Neural progenitor cell (in vitro differentiated cells): ENCODE measurements around the gene KPNB1. TPM values are rescaled to one million over a fixed set of nuclear protein-coding genes. Genes with fewer than 3 reads are reported as not detected.

Experiments used
- DNase-seq: peaks from one replicate; pipeline ENCODE4 v3.0.0-alpha.2; 2016; ENCODE audit warnings: low spot score
- H2AFZ ChIP-seq: fragments of 200-600 bp; sonication (generic); replicated peaks from 2 replicates; pipeline ENCODE4 v1.6.1; 2016; ENCODE audit warnings: antibody characterized with exemption
- H3F3A ChIP-seq: fragments of 200-600 bp; sonication (generic); 2 replicates; pipeline ENCODE4 v1.6.1; 2016; ENCODE audit warnings: antibody characterized with exemption, low read depth
- H3K27ac ChIP-seq: fragments of 200-600 bp; sonication (generic); 2 replicates; pipeline ENCODE4 v1.5.1; 2016; ENCODE audit warnings: mild to moderate bottlenecking
- H3K27me3 ChIP-seq: fragments of 200-600 bp; sonication (generic); 2 replicates; pipeline ENCODE4 v1.6.1; 2016; ENCODE audit warnings: mild to moderate bottlenecking, moderate library complexity
- H3K36me3 ChIP-seq: fragments of 200-600 bp; sonication (generic); 2 replicates; pipeline ENCODE4 v1.5.1; 2016
- H3K4me1 ChIP-seq: fragments of 200-600 bp; sonication (generic); 2 replicates; pipeline ENCODE4 v1.6.1; 2016; ENCODE audit warnings: mixed run types
- H3K4me2 ChIP-seq: fragments of 200-600 bp; sonication (generic); 2 replicates; pipeline ENCODE4 v1.6.1; 2016
- H3K4me3 ChIP-seq: fragments of 200-600 bp; sonication (generic); 2 replicates; pipeline ENCODE4 v1.5.1; 2016
- H3K79me2 ChIP-seq: fragments of 200-600 bp; sonication (generic); 2 replicates; pipeline ENCODE4 v1.6.1; 2016; ENCODE audit warnings: low read depth
- H3K9ac ChIP-seq: fragments of 200-600 bp; sonication (generic); 2 replicates; pipeline ENCODE4 v1.6.1; 2016
- H3K9me3 ChIP-seq: fragments of 200-600 bp; sonication (generic); 2 replicates; pipeline ENCODE4 v1.5.1; 2016; ENCODE audit warnings: low read depth
- H4K20me1 ChIP-seq: fragments of 200-600 bp; sonication (generic); 2 replicates; pipeline ENCODE4 v1.6.1; 2016; ENCODE audit warnings: low read depth
- H3K27ac Mint-ChIP-seq: 3 replicates; pipeline ENCODE4 v1.8.0; 2021; ENCODE audit warnings: mixed read lengths
- H3K27me3 Mint-ChIP-seq: 2 replicates; pipeline ENCODE4 v1.8.0; 2022; ENCODE audit warnings: low read depth, mild to moderate bottlenecking, inconsistent platforms, moderate library complexity, mixed read lengths; ENCODE audit not compliant: insufficient read depth
- H3K36me3 Mint-ChIP-seq: 3 replicates; pipeline ENCODE4 v1.8.0; 2021; ENCODE audit warnings: mixed read lengths
- H3K4me1 Mint-ChIP-seq: 3 replicates; pipeline ENCODE4 v1.8.0; 2021; ENCODE audit warnings: mixed read lengths
- H3K4me3 Mint-ChIP-seq: 3 replicates; pipeline ENCODE4 v1.8.0; 2021; ENCODE audit warnings: mild to moderate bottlenecking, moderate library complexity, mixed read lengths
- H3K9me3 Mint-ChIP-seq: 3 replicates; pipeline ENCODE4 v1.8.0; 2020; ENCODE audit warnings: mixed read lengths
- EZH2 ChIP-seq: fragments of 200-600 bp; sonication (generic); IDR thresholded peaks from 2 replicates; pipeline ENCODE4 v1.6.1; 2017; ENCODE audit warnings: antibody characterized with exemption, mild to moderate bottlenecking, moderate library complexity
- EZH2phosphoT487 ChIP-seq: fragments of 200-600 bp; sonication (generic); IDR thresholded peaks from 2 replicates; pipeline ENCODE4 v1.6.1; 2017; ENCODE audit warnings: antibody characterized with exemption
- total RNA-seq: library from RNA; depleted of rRNA; stranded (reverse); fragments of >200 nt; gene quantifications from 2 replicates; pipeline ENCODE4 v1.2.3, GENCODE V29; 2015; ENCODE audit warnings: low replicate concordance
- TF ChIP-seq, protein P1 (sequence below): fragments of 200-600 bp; sonication (generic); IDR thresholded peaks from 2 replicates; pipeline ENCODE4 v1.5.1; 2017; ENCODE audit warnings: antibody characterized with exemption, mild to moderate bottlenecking

Gene KPNB1
- total RNA-seq, 1 donor from 2014 or later, result 543 TPM

DNA sequence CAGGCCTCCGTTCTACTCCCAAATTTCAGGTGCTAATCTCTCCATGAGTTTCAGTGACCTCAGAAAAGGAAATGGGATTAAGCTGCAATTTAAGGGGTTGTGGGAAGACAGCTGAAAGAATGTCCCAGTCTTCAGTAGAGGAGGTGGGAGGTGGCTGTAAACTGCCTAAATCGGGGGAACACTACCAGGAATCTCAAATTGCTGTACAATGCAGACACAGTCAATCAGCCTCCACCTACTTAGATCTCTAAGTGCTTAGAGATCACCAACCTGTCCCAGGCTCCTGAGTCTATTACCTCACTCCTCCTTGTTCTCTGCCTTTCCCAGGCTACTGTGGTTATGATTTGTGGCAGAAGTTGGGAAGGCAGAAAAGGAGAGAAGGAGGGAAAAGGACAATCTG is 75.0 kb downstream of the KPNB1 start:
- H2AFZ ChIP-seq, result no peak overlapping the region
- H3F3A ChIP-seq, result no peaks in the 10 kb centered on the region
- H3K4me1 ChIP-seq, result peaks cover 6% of the 10 kb centered on the region
- H3K4me3 Mint-ChIP-seq, result no peak overlapping the region
- no peak overlapping the region for H3K27ac Mint-ChIP-seq
- no peaks in the 10 kb centered on the region for H3K9me3 Mint-ChIP-seq
- no peak for TF ChIP-seq EZH2phosphoT487
- TF ChIP-seq, protein P1, sequence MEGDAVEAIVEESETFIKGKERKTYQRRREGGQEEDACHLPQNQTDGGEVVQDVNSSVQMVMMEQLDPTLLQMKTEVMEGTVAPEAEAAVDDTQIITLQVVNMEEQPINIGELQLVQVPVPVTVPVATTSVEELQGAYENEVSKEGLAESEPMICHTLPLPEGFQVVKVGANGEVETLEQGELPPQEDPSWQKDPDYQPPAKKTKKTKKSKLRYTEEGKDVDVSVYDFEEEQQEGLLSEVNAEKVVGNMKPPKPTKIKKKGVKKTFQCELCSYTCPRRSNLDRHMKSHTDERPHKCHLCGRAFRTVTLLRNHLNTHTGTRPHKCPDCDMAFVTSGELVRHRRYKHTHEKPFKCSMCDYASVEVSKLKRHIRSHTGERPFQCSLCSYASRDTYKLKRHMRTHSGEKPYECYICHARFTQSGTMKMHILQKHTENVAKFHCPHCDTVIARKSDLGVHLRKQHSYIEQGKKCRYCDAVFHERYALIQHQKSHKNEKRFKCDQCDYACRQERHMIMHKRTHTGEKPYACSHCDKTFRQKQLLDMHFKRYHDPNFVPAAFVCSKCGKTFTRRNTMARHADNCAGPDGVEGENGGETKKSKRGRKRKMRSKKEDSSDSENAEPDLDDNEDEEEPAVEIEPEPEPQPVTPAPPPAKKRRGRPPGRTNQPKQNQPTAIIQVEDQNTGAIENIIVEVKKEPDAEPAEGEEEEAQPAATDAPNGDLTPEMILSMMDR, result no peak
- no peak for TF ChIP-seq EZH2
- peaks cover 25% of the 10 kb centered on the region for H3K27me3 Mint-ChIP-seq
- H3K4me3 ChIP-seq, result no peak overlapping the region
- H3K27me3 ChIP-seq, result peaks cover 38% of the 10 kb centered on the region
- H4K20me1 ChIP-seq, result no peaks in the 10 kb centered on the region
- no peak overlapping the region for H3K9ac ChIP-seq
- peaks cover 9% of the 10 kb centered on the region for H3K4me1 Mint-ChIP-seq
- no peaks in the 10 kb centered on the region for H3K9me3 ChIP-seq
- no peak overlapping the region for H3K27ac ChIP-seq
- no peaks in the 10 kb centered on the region for H3K36me3 ChIP-seq
- no peaks in the 10 kb centered on the region for H3K79me2 ChIP-seq
- H3K4me2 ChIP-seq, result no peak overlapping the region
- no peak for DNase-seq
- H3K36me3 Mint-ChIP-seq, result no peaks in the 10 kb centered on the region

DNA sequence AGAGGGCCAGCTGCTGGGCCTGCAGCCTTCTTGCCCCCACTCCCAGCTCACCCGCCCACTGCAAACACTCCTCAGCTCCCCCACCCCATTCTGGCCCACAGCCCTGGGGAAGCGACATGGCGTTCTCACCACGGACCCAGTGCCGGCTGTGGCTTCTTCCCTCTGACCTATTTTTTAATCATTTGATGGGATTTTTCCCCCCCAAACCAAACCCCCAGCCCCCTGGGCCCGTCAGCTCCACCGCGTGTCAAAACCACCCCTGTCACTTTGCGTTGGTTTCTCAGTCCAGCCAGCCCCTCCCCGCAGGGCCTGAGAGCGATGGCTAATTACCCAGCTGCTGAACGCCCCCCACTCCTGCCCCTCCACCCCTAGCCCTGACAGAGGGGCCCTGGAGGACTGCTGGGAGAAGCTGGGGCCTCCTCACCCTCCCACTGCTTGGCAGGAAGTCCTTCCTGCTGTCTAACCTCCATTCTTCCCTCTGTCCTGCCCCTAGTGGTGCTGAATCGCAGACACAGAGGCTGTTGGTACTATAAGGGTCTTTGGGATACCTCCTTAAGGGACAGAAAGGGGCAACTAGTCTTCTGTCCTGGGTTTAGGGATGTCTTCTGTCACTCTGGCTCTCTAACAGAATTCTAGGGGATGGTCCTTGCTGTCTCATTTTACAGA is 75.9 kb downstream of the KPNB1 start:
- no peaks in the 10 kb centered on the region for H3K36me3 Mint-ChIP-seq
- Histone ChIP-seq H3K36me3 (no peaks in the 10 kb centered on the region), H3K4me2 (no peak overlapping the region), H3F3A (no peaks in the 10 kb centered on the region), H3K9ac (no peak overlapping the region), H2AFZ (no peak overlapping the region), H3K79me2 (no peaks in the 10 kb centered on the region), H3K27ac (no peak overlapping the region), H3K9me3 (no peaks in the 10 kb centered on the region), H3K27me3 (peaks cover 38% of the 10 kb centered on the region), H4K20me1 (no peaks in the 10 kb centered on the region), H3K4me1 (peaks cover 6% of the 10 kb centered on the region), H3K4me3 (no peak overlapping the region)
- no peak overlapping the region for H3K27ac Mint-ChIP-seq
- H3K4me3 Mint-ChIP-seq, result no peak overlapping the region
- DNase-seq, result no peak
- no peaks in the 10 kb centered on the region for H3K9me3 Mint-ChIP-seq
- H3K27me3 Mint-ChIP-seq, result peaks cover 25% of the 10 kb centered on the region
- no peak for TF ChIP-seq EZH2
- TF ChIP-seq, protein P1, result peak; percentile 26
- H3K4me1 Mint-ChIP-seq, result peaks cover 9% of the 10 kb centered on the region

DNA sequence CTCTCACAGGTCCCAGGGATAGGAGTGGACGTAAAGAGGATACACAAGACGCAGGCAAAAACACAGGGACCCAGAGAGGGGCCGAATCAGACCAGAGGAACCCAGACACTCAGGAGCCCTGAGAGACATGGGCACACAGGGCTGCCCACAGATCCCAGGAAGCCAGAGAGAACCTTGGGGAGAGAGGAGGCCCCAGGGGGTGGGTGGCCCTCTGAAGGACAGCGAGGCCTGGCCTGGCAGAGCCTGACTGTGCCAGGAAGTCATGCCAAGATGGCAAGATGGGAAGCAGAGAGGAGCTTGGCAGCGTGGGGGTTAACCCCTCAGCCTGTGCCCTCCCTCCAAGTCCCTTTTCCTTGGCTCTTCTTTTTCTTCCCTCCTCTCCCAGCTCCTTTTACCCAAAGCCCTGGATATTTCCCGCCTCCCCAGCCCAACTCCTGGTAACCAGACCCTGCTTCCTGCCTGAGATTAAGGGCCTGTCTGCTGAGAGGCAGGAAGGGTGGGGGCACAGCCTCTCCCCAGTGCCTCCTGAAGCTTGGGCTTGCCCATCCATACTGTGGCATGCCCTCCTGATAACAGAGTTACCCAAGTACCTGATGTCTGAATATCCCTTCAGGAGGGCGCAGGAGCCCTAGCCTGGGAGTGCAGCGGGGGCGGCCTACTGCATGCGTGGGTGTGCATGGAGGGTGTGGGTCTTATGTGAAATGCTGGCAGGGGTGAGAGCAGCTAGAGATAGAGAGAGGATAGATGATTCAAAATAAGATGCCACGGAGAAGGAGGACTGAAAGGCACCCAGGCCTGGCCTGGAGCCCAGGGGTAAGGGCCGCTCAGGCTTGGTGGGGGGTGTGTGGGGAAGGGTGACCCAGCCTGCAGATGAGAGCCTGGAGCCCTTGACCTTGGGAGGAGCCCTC is 77.3 kb downstream of the KPNB1 start:
- Histone ChIP-seq H3K79me2 (no peaks in the 10 kb centered on the region), H3K4me1 (peaks cover 6% of the 10 kb centered on the region), H3K9ac (no peak overlapping the region), H3K9me3 (no peaks in the 10 kb centered on the region), H3K4me3 (no peak overlapping the region), H4K20me1 (peaks cover 4% of the 10 kb centered on the region), H3K27me3 (peaks cover 38% of the 10 kb centered on the region), H3K4me2 (no peak overlapping the region), H3F3A (no peaks in the 10 kb centered on the region), H3K36me3 (no peaks in the 10 kb centered on the region), H2AFZ (no peak overlapping the region), H3K27ac (no peak overlapping the region)
- Mint-ChIP-seq H3K9me3 (no peaks in the 10 kb centered on the region), H3K27me3 (peaks cover 28% of the 10 kb centered on the region), H3K36me3 (no peaks in the 10 kb centered on the region), H3K4me3 (no peak overlapping the region), H3K27ac (peak overlapping the region; percentile 67), H3K4me1 (peaks cover 4% of the 10 kb centered on the region)
- TF ChIP-seq EZH2, result no peak
- no peak for TF ChIP-seq EZH2phosphoT487
- TF ChIP-seq, protein P1, result no peak
- no peak for DNase-seq
